PC-9 (cell line): ENCODE measurements around the gene CRTC3. TPM values are rescaled to one million over a fixed set of nuclear protein-coding genes. Genes with fewer than 3 reads are reported as not detected.
"Not testable (repeated sequence)": the region's sequence is repeated elsewhere in the genome, so short reads cannot be mapped to it uniquely, and the experiment has no call there.

Experiments used
- BruUV-seq: library from RNA; stranded (reverse); fragments of 400-500 nt; replicated peaks from 2 replicates; lab custom pipeline; 2021; lab: Mats Ljungman, UMichigan
- CTCF ChIA-PET: fragments of 300-600 bp; sonication (Branson Sonifier 250); formaldehyde crosslinking; loops from one replicate; lab custom pipeline; 2022; ENCODE audit warnings: antibody characterized with exemption; lab: Charles Lee
- POLR2A ChIA-PET: fragments of 300-600 bp; sonication (Branson Sonifier 250); formaldehyde crosslinking; loops from one replicate; lab custom pipeline; 2022; ENCODE audit warnings: antibody characterized with exemption; ENCODE audit not compliant: unreplicated experiment; lab: Charles Lee
- DNase-seq, 2 experiments: peaks; one replicate each; pipeline versions ENCODE4 v3.0.0 to v3.0.0-alpha.2; 2015 to 2022; ENCODE audit warnings: mixed read lengths in 1 of 2
- H2AFZ ChIP-seq: fragments of 200-600 bp; sonication (generic); 2 replicates; pipeline ENCODE4 v1.8.1; 2017; ENCODE audit warnings: antibody characterized with exemption
- H3F3A ChIP-seq: fragments of 200-600 bp; sonication (generic); 2 replicates; pipeline ENCODE4 v1.8.1; 2017; ENCODE audit warnings: antibody characterized with exemption, mild to moderate bottlenecking, low read depth; ENCODE audit not compliant: insufficient read depth
- H3K27ac ChIP-seq: fragments of 200-600 bp; sonication (generic); 2 replicates; pipeline ENCODE4 v1.6.1; 2016; ENCODE audit warnings: mixed run types
- H3K27me3 ChIP-seq: fragments of 200-600 bp; sonication (generic); 2 replicates; pipeline ENCODE4 v1.6.1; 2016; ENCODE audit warnings: low read depth, mixed run types; ENCODE audit not compliant: insufficient read depth
- H3K36me3 ChIP-seq: fragments of 200-600 bp; sonication (generic); 2 replicates; pipeline ENCODE4 v1.6.1; 2016; ENCODE audit warnings: low read depth, mixed run types
- H3K4me1 ChIP-seq: fragments of 200-600 bp; sonication (generic); replicated peaks from 2 replicates; pipeline ENCODE4 v1.6.1; 2016; ENCODE audit warnings: mixed run types; ENCODE audit not compliant: insufficient read depth
- H3K4me2 ChIP-seq: fragments of 200-600 bp; sonication (generic); 2 replicates; pipeline ENCODE4 v1.6.1; 2017; ENCODE audit warnings: mixed run types
- H3K4me3 ChIP-seq: fragments of 200-600 bp; sonication (generic); 2 replicates; pipeline ENCODE4 v1.6.1; 2016; ENCODE audit warnings: mixed run types
- H3K79me2 ChIP-seq: fragments of 200-600 bp; sonication (generic); 2 replicates; pipeline ENCODE4 v1.6.1; 2017; ENCODE audit warnings: low read depth, mixed run types
- H3K9me2 ChIP-seq: fragments of 200-600 bp; sonication (generic); 2 replicates; pipeline ENCODE4 v1.8.1; 2017; ENCODE audit warnings: mild to moderate bottlenecking; ENCODE audit not compliant: insufficient read depth
- H3K9me3 ChIP-seq: fragments of 200-600 bp; sonication (generic); 2 replicates; pipeline ENCODE4 v1.8.1; 2016; ENCODE audit warnings: low read depth; ENCODE audit not compliant: insufficient read depth
- H4K20me1 ChIP-seq: fragments of 200-600 bp; sonication (generic); 2 replicates; pipeline ENCODE4 v1.8.1; 2017; ENCODE audit not compliant: insufficient read depth
- EZH2 ChIP-seq: fragments of 200-600 bp; sonication (generic); IDR thresholded peaks from 2 replicates; pipeline ENCODE4 v1.8.0; 2017; ENCODE audit warnings: antibody characterized with exemption, low read depth
- intact Hi-C: fragments of 100-400 bp; cut with micrococcal nuclease; formaldehyde crosslinking; loops from one replicate; pipeline ENCODE4 v1.10.0; 2022; ENCODE audit not compliant: unreplicated experiment
- total RNA-seq: library from RNA; stranded (reverse); gene quantifications from 2 replicates; pipeline ENCODE4 v1.2.3, GENCODE V29; 2021
- TF ChIP-seq, protein P1 (sequence below): fragments of 200-600 bp; sonication (generic); conservative IDR thresholded peaks from 2 replicates; pipeline ENCODE4 v1.6.1; 2017; ENCODE audit warnings: mixed run types, antibody characterized with exemption, mild to moderate bottlenecking, moderate library complexity

CRTC3 gene
- total RNA-seq, 1 experiment from 2014 or later, result 18.6 TPM

DNA sequence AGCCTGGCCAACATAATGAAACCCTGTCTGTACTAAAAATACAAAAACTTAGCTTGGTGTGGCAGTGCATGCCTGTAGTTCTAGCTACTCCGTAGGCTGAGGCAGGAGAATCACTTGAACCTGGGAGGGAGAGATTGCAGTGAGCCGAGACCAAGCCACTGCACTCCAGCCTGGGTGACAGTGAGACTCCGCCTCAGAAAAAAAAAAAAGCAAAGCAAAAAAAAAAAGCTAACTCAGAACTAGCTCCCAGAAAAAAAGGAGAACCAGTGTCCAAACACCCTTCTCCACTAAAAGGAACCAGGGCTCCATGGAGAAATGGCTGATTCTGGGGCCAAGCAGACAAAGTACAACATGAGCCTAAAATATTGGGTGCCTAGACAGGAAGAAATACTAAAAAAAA lies 16.7 kb upstream of the CRTC3 start:
- TF ChIP-seq, protein P1, sequence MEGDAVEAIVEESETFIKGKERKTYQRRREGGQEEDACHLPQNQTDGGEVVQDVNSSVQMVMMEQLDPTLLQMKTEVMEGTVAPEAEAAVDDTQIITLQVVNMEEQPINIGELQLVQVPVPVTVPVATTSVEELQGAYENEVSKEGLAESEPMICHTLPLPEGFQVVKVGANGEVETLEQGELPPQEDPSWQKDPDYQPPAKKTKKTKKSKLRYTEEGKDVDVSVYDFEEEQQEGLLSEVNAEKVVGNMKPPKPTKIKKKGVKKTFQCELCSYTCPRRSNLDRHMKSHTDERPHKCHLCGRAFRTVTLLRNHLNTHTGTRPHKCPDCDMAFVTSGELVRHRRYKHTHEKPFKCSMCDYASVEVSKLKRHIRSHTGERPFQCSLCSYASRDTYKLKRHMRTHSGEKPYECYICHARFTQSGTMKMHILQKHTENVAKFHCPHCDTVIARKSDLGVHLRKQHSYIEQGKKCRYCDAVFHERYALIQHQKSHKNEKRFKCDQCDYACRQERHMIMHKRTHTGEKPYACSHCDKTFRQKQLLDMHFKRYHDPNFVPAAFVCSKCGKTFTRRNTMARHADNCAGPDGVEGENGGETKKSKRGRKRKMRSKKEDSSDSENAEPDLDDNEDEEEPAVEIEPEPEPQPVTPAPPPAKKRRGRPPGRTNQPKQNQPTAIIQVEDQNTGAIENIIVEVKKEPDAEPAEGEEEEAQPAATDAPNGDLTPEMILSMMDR, result no peak
- no peak for TF ChIP-seq EZH2
- Histone ChIP-seq H3K79me2 (no peaks in the 10 kb centered on the region), H3K27me3 (no peaks in the 10 kb centered on the region), H3K9me2 (no peaks in the 10 kb centered on the region), H3K27ac (no peak overlapping the region), H3K4me1 (no peaks in the 10 kb centered on the region), H4K20me1 (no peaks in the 10 kb centered on the region), H3K9me3 (no peaks in the 10 kb centered on the region), H3F3A (no peaks in the 10 kb centered on the region), H3K4me2 (no peak overlapping the region), H2AFZ (no peak overlapping the region), H3K36me3 (no peaks in the 10 kb centered on the region), H3K4me3 (no peak overlapping the region)
- CTCF ChIA-PET, result no interaction called here
- intact Hi-C loops, result no loop called here
- POLR2A ChIA-PET, result interaction anchor here (0.7 kb wide), 1 partner anchor 18 kb away, joined by 20 read pairs; no protein-coding TSS in a partner anchor
- BruUV-seq, result no TSS peak
- no peak for DNase-seq

DNA sequence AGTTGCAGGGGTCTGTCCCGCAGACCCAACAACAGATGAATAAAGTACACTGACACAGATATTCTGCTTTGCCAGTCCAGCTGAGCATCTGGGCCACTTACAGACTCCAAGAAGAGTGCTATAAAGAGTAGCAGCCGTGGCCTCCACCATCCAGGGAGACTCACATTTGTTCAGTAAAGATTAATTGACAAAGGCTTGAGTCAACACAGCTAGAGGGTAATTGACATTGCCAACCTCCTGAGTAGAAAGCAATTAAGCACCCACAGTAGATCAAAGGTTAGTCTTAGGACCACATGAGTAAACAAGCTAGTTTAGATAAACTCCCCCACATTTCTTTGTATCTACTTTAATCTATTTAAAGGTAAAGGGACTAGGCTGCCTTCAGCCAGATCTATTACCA lies 16.3 kb upstream of the CRTC3 start:
- Histone ChIP-seq H3K4me2 (no peak overlapping the region), H3K79me2 (no peaks in the 10 kb centered on the region), H3K27ac (no peak overlapping the region), H3F3A (no peaks in the 10 kb centered on the region), H4K20me1 (no peaks in the 10 kb centered on the region), H3K4me1 (no peaks in the 10 kb centered on the region), H3K36me3 (no peaks in the 10 kb centered on the region), H3K9me2 (no peaks in the 10 kb centered on the region), H3K4me3 (no peak overlapping the region), H2AFZ (no peak overlapping the region), H3K27me3 (no peaks in the 10 kb centered on the region), H3K9me3 (no peaks in the 10 kb centered on the region)
- POLR2A ChIA-PET, result interaction anchor here (0.7 kb wide), 1 partner anchor 17 kb away, joined by 20 read pairs; no protein-coding TSS in a partner anchor
- BruUV-seq, result no TSS peak
- CTCF ChIA-PET, result no interaction called here
- intact Hi-C loops, result no loop called here
- DNase-seq, result no peak
- TF ChIP-seq EZH2, result no peak
- TF ChIP-seq, protein P1, result no peak

DNA sequence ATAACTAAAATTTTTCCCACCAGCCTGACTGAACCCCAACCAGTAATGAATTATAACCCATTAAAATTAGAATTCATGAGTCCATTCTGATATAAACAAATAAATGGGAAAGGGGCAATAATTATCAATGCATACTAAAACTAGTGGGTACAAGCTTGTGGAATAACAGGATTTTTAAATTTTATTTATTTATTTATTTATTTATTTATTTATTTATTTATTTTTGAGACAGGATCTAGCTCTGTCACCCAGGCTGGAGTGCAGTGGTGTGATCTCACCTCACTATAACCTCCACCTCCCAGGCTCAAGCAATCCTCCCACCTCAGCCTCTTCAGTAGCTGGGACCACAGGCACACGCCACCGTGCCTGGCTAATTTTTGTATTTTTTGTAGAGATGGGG lies 15.8 kb upstream of the CRTC3 start:
- BruUV-seq, H2AFZ ChIP-seq, DNase-seq, H3K27ac ChIP-seq, CTCF ChIA-PET, H4K20me1 ChIP-seq, intact Hi-C loops, H3K4me3 ChIP-seq, H3K9me3 ChIP-seq, H3K36me3 ChIP-seq, H3K79me2 ChIP-seq, H3K9me2 ChIP-seq, H3K4me2 ChIP-seq, H3K27me3 ChIP-seq, H3F3A ChIP-seq, H3K4me1 ChIP-seq: not testable (repeated sequence)
- POLR2A ChIA-PET, result interaction anchor here (0.8 kb wide), 1 partner anchor 260 kb away, joined by 7 read pairs; no protein-coding TSS in a partner anchor

DNA sequence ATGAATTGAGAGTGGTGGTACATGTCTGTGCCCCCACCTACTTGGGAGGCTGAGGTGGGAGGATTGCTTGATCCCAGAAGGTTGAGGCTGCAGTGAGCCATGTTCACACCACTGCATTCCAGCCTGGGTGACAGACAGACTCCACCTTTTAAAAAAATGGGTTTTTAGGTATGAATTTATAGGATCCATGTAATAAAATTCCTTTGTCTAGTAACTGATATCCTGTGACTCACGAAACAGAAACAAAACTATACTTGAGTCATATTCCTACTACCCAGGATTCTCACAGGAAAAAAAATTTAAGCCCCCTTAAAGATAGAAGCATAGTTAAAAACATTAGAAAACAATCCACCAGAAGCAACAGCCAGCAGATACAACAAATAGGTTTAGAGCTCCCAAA lies 10.0 kb upstream of the CRTC3 start:
- H3K79me2 ChIP-seq, result no peaks in the 10 kb centered on the region
- no TSS peak for BruUV-seq
- peaks cover 36% of the 10 kb centered on the region for H3F3A ChIP-seq
- intact Hi-C loops, result no loop called here
- ChIA-PET POLR2A (no interaction called here), CTCF (no interaction called here)
- H3K9me3 ChIP-seq, result no peaks in the 10 kb centered on the region
- no peak overlapping the region for H3K4me2 ChIP-seq
- DNase-seq, result peak in 1 of 2 experiments; percentile 55
- H4K20me1 ChIP-seq, result no peaks in the 10 kb centered on the region
- peak overlapping the region; percentile 20; the same call in 1 of the 2 replicates for H3K27ac ChIP-seq
- H2AFZ ChIP-seq, result no peak overlapping the region
- H3K4me3 ChIP-seq, result no peak overlapping the region
- H3K36me3 ChIP-seq, result no peaks in the 10 kb centered on the region
- H3K9me2 ChIP-seq, result no peaks in the 10 kb centered on the region
- TF ChIP-seq, protein P1, result no peak
- TF ChIP-seq EZH2, result no peak
- peaks cover 27% of the 10 kb centered on the region for H3K4me1 ChIP-seq
- no peaks in the 10 kb centered on the region for H3K27me3 ChIP-seq
